ENCODE results near the gene SOCS1. TPM values are rescaled to one million over a fixed set of nuclear protein-coding genes. Genes with fewer than 3 reads are reported as not detected.

SOCS1 gene
- total RNA-seq, 1 donor from 2014 or later: 2.9 TPM

DNA sequence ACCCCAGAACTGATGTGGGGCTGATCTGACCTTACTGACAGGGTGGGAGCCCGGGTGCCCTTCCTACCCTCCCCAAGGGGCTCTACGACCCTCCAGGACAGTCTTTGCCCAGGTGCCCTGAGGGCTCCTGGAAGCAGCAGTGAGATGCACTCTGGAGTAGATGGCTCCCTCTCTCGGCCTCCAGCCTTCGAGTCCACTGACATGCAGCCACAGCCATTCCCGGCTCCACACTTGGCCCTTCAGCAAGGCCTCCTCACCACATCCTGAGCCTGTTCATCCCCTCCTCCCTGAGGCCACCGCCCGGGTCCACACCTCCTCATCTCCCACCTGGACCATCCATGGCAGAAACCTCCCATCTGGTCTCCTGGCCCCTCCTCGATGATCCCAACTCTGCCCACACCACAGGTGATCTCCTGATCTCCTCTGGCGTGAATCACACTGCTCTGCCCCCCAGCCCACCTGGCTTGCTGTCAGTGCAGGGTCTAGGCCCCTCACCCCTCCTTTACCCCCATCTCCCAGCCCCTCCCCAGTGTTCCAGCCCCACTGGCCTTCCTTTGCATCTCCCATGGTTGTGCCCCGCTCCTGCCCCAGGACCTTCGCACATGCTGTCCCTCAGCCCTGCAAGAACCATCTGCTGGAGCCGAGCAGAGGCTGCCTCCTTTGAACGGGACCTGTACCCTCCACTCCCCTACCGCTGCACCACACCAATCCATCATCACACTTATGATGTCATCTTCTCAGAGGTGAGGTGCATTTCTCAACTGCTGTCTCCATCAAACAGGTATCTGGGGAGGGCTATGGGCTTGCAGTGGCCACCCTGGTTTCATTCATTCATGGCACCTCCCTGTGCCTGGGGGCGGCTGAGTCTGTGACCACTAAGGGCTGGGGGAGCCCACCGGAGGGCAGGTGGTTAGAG is 44.7 kb downstream of the SOCS1 start:
- H3K27ac ChIP-seq (replicated peaks): no peak overlapping the region
- peaks cover 51% of the 10 kb centered on the region for H3K27me3 ChIP-seq (ENCODE audit: low read depth)
- TF ChIP-seq CTCF (IDR thresholded peaks at IDR 0.05; ENCODE audit: borderline replicate concordance): no peak
- no peaks in the 10 kb centered on the region for H3K4me1 ChIP-seq
- H3K36me3 ChIP-seq: no peaks in the 10 kb centered on the region
- no peak for DNase-seq
- intact Hi-C loops (cut with micrococcal nuclease): no loop called here
- H3K9me3 ChIP-seq (replicated peaks): peaks cover 19% of the 10 kb centered on the region
- H3K4me3 ChIP-seq: no peak overlapping the region

GRCh38 chr16:11210260-11210659 is 45.7 kb downstream of the SOCS1 start:
- DNase-seq: no peak

GRCh38 chr16:11208916-11209665 is 46.9 kb downstream of the SOCS1 start:
- no peak for TF ChIP-seq CTCF (IDR thresholded peaks at IDR 0.05; ENCODE audit: borderline replicate concordance)
- Histone ChIP-seq H3K27me3 (ENCODE audit: low read depth) (peaks cover 51% of the 10 kb centered on the region), H3K4me1 (peaks cover 9% of the 10 kb centered on the region), H3K4me3 (no peak overlapping the region), H3K9me3 (replicated peaks) (peaks cover 7% of the 10 kb centered on the region), H3K27ac (replicated peaks) (no peak overlapping the region), H3K36me3 (no peaks in the 10 kb centered on the region)
- intact Hi-C loops (cut with micrococcal nuclease): no loop called here
- DNase-seq: no peak

More at GRCh38 chr16:11210260-11210659, 45.7 kb downstream of the SOCS1 start:
- peaks cover 9% of the 10 kb centered on the region for H3K4me1 ChIP-seq
- peaks cover 9% of the 10 kb centered on the region for H3K9me3 ChIP-seq (replicated peaks)
- H3K36me3 ChIP-seq: no peaks in the 10 kb centered on the region
- TF ChIP-seq CTCF (IDR thresholded peaks at IDR 0.05; ENCODE audit: borderline replicate concordance): no peak
- no peak overlapping the region for H3K27ac ChIP-seq (replicated peaks)
- H3K27me3 ChIP-seq (ENCODE audit: low read depth): peaks cover 51% of the 10 kb centered on the region
- intact Hi-C loops (cut with micrococcal nuclease): no loop called here
- H3K4me3 ChIP-seq: no peak overlapping the region

- Histone ChIP-seq H3K4me3 (no peak overlapping the region), H3K27me3 (ENCODE audit: low read depth) (peaks cover 46% of the 10 kb centered on the region), H3K4me1 (peaks cover 9% of the 10 kb centered on the region), H3K27ac (replicated peaks) (no peak overlapping the region), H3K9me3 (replicated peaks) (peaks cover 7% of the 10 kb centered on the region), H3K36me3 (no peaks in the 10 kb centered on the region)
- intact Hi-C loops (cut with micrococcal nuclease): no loop called here
- DNase-seq: no peak
- TF ChIP-seq CTCF (IDR thresholded peaks at IDR 0.05; ENCODE audit: borderline replicate concordance): no peak
Measured at GRCh38 chr16:11207646-11208045, 48.4 kb downstream of the SOCS1 start.

DNA sequence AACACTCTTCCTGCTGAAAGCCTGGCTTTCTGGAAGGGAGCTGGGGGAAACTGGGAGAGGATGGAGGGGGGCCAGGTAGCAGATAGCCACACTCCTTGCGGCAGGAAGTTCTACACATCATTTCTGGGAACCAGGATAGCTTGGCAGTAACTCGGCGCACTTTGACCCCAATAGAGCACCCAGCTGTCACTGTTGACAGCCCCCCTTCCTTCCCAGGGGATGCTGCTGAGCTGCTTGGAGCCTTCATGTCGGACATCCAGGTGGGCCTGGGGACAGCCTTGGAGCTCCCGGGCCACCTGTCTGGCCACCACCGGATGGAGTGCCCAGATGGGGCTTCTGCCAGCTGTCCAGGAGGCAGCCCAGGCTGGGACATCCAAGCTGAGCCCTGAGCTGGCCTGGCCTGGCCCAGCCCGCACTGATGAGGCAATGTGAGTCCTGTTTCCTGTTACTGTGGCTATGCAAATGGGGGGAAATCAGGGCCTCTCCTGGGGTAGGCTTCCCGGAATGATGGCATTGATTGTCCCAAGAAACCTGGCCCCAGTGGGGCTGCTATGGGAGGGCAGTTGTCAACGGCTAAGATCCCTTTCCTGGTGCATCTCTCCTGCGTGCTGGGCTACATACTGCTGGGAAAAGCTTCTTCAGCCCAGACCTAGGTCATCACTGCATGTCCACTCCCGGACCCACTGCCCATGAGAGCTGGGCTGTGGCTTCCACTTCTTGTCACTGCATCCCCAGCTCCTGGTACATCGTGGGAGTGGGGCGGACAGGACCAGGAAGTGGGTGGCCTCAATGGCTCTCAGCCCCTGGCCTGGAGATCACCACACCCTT is 50.0 kb downstream of the SOCS1 start:
- Histone ChIP-seq H3K27me3 (ENCODE audit: low read depth) (peaks cover 45% of the 10 kb centered on the region), H3K4me3 (no peak overlapping the region), H3K9me3 (replicated peaks) (peaks cover 7% of the 10 kb centered on the region), H3K4me1 (peaks cover 9% of the 10 kb centered on the region), H3K36me3 (no peaks in the 10 kb centered on the region), H3K27ac (replicated peaks) (no peak overlapping the region)
- DNase-seq: no peak
- no peak for TF ChIP-seq CTCF (IDR thresholded peaks at IDR 0.05; ENCODE audit: borderline replicate concordance)
- intact Hi-C loops (cut with micrococcal nuclease): no loop called here

Measured in left ventricle myocardium inferior (tissue), 1 donor.